GM12864 (cell line): Measurements from ENCODE around the gene SYT2.

Experiments used
- DNase-seq: peaks from one replicate; pipeline ENCODE4 v3.0.0-alpha.2; 2011; ENCODE audit warnings: low read depth
- H3K4me3 ChIP-seq: 2 replicates; pipeline ENCODE4 v1.5.1; 2011; ENCODE audit warnings: mild to moderate bottlenecking, low read depth, low read length, control low read depth
- TF ChIP-seq, protein P1 (sequence below): IDR thresholded peaks from 2 replicates; pipeline ENCODE4 v1.5.1; 2011; ENCODE audit warnings: low read depth, mild to moderate bottlenecking, moderate library complexity, low read length, control low read depth, inconsistent platforms; ENCODE audit errors: missing control alignments

Gene SYT2

DNA sequence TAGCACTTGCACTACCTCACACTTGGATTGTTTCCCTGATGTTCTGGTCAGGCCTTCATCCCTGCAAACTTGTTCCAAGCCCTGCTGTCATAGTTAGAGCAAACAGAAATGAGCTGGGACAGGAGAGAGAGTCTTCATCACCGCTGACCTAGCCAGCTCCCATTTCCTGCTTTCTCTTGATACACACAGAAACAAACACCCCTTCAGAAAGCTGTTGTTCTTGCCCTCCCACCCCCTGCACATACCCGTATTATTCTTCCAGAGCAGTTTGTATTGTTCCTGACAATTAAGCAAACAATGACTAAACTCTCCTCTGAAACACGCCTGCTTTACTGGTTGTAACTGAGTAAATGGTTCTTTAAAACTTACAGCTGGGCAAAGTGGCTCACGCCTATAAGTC, 2.9 kb upstream of the SYT2 start:
- DNase-seq, result no peak
- TF ChIP-seq, protein P1, sequence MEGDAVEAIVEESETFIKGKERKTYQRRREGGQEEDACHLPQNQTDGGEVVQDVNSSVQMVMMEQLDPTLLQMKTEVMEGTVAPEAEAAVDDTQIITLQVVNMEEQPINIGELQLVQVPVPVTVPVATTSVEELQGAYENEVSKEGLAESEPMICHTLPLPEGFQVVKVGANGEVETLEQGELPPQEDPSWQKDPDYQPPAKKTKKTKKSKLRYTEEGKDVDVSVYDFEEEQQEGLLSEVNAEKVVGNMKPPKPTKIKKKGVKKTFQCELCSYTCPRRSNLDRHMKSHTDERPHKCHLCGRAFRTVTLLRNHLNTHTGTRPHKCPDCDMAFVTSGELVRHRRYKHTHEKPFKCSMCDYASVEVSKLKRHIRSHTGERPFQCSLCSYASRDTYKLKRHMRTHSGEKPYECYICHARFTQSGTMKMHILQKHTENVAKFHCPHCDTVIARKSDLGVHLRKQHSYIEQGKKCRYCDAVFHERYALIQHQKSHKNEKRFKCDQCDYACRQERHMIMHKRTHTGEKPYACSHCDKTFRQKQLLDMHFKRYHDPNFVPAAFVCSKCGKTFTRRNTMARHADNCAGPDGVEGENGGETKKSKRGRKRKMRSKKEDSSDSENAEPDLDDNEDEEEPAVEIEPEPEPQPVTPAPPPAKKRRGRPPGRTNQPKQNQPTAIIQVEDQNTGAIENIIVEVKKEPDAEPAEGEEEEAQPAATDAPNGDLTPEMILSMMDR, result no peak
- H3K4me3 ChIP-seq, result no peak overlapping the region

DNA sequence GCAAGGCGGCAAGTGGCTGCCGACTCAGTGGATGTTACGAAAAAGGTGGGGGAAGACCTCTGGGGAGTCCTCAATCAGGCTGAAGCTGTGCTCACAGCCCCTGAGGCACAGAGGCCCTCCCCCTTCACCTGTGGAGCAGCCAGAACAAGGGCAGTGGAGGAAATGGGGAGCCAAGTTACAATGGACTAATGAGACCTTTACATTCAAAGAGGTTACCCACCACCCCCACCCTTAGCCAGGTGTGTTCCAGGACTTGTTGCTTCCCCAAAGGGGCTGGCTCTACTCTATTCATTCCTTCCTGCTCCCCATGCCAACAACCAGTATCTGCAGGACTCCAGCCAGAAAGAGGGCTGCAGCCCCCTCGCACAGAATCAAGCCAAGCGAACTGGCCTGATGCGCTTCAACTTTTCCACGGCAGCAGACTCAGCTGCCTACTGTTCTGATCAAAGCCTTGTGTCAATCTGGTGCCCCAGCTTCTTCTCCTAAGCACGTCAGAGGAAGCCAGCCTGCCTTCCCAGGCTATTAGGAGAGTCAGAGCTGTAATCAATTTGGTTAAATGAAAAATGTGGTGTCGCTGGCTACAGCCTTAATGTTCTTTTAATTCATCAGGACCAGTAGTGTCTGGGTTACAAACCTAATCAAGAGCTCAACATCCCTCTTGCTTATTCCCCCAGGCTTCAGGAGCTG, 1.8 kb upstream of the SYT2 start:
- H3K4me3 ChIP-seq, result no peak overlapping the region
- TF ChIP-seq, protein P1, result no peak
- no peak for DNase-seq

DNA sequence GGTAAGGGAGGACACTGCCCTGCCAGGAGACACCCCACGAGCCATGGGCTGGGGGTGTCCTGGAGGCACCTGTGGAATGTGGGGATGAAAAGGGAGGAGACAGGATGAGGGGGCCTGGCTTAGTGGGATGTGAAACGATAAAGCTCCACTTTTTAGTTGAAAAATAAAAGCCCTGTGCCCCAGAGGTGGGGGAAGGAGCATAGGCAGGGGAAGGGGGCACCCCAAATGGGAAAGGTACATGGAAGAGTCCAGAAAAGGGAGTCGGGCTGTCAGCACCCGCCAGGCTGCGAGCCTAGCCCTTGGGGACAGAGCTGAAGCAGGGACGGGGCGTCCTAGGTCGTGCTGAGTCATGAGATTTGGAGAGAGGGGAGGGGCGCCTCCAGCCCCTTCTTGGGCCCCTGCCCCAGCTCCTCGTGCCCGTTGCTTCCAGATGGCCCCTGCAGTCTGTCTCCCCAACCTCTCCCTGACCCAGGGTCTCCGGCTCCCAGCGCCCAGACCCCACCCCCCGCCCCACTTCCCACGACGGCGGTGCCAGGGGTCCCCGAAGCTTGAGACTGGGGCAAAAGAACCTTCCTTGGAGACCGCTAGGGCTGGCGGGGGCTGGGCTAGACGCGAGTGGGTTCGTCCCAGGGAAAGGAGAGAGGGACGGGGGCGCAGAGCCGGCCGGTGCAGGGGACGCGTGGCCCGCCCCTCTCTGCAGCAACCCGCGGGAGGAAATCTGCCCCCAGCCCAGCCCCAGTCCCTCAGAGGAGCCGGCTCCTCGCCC, 795 bp downstream of the SYT2 start:
- no peak overlapping the region for H3K4me3 ChIP-seq
- DNase-seq, result no peak
- TF ChIP-seq, protein P1, result no peak

DNA sequence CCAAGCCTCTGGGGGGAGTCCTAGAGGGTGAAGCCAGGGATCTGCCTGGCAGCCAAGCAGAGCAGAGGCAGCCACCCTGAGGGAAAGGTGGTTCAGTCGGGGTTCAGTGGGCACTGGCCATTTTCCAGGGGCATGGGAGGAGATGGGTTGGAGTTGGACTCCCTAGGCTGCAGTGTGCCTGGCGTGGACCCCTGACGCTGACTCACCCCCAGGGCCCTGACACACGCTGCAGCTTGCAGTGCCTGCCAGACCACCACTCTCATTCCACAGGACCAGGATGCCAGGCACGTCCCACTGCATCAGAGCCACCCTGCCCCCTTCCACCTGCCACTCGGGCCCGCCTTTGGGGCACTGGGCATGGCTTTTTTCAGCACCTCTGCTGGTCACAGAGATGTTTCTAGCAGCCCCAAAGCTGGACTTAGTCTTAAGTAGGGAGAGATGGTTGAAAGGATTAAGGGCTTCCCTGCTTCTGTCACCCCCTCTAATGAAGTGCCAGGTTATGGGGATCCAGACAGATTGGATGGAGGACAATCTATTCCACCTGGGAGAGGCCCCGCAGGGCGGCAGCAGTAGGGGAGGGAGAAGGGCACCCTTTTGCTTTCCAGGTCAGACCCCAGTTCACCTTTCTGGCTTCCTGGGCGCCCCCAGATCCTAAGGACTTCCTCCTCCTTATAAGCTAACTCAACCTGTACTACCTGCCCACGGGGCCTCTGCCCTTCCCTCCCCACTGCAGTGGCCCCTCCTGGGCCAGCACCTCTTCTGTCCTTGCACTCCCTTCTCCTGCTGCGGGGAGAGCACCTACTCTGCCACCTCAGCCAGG, 1.6 kb downstream of the SYT2 start:
- TF ChIP-seq, protein P1, result no peak
- DNase-seq, result no peak
- no peak overlapping the region for H3K4me3 ChIP-seq

DNA sequence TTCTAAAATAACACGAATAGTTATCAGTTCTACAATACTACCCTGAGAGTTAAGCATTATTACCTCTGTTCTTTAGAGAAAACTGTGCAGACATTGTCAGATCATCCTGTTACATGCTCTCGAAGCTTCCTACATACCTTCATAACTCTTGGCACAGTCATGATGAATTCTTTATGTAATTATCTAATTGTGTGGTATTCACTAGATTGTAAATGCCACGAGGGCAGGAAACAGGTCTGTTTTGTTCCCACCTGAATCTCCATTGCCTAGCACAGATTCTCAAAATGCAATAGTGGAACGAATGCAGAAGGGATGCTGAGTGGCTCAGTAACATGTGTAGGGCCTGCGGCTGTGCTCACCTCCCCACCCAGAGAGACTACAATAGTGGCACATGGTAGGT, 3.4 kb downstream of the SYT2 start:
- no peak for DNase-seq
- no peak overlapping the region for H3K4me3 ChIP-seq
- TF ChIP-seq, protein P1, result no peak

DNA sequence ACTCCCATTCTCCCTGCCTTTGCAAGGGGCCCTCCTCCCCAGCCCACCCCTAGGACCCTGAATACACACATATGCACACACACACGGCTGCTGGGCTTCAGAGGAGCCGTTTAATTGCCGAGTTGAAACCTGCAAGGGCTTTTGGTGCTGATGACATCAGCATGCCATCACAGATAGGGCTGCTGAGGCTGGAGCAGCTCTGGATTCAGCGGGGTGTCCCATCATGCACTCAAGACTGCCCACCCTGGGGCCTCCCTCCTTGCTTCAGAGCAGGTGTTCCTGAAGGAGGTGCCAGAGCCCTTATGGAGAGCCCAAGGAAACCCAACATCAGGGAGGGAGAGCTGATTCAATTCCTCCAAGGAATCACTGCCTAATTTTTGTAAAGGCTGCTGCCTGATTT, 5.7 kb downstream of the SYT2 start:
- no peak for DNase-seq
- TF ChIP-seq, protein P1, result no peak

More for the DNA sequence above, 5.7 kb downstream of the SYT2 start:
- no peak overlapping the region for H3K4me3 ChIP-seq
